GM19467 (cell line): Measurements from ENCODE around the gene CHAD.
"Not testable (repeated sequence)": the region's sequence is repeated elsewhere in the genome, so short reads cannot be mapped to it uniquely, and the experiment has no call there.

Experiments used
- ATAC-seq: cut with Tn5 transposase; IDR thresholded peaks from one replicate; pipeline ENCODE4 v1.9.1; 2021; ENCODE audit warnings: mild to moderate bottlenecking, moderate library complexity; ENCODE audit not compliant: unreplicated experiment

CHAD gene

DNA sequence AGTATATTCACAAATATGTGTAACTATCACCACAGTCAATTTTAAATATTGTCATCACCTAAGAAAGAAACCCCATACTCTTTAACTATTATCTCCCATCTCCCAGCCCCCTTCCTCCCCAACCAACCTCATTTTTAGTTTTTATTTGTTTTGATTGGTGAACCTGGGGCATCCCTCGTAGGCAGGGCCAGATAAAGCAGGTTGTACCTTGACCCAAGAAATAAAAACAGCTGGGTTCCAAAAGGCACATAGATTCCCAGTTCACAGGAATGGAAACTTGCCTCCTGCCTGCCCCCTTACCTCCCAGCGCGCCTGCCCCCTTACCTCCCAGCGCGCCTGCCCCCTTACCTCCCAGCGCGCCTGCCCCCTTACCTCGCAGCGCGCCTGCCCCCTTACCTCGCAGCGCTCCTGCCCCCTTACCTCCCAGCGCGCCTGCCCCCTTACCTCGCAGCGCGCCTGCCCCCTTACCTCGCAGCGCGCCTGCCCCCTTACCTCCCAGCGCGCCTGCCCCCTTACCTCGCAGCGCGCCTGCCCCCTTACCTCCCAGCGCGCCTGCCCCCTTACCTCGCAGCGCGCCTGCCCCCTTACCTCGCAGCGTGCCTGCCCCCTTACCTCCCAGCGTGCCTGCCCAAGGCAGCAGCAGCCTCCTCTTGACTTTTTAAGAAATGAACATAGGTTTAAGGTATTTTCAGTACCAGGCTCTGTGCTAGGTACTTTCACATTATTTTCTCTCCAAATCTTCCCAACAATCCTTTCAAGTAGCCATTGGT, 7.3 kb upstream of the CHAD start:
- ATAC-seq, result not testable (repeated sequence)

DNA sequence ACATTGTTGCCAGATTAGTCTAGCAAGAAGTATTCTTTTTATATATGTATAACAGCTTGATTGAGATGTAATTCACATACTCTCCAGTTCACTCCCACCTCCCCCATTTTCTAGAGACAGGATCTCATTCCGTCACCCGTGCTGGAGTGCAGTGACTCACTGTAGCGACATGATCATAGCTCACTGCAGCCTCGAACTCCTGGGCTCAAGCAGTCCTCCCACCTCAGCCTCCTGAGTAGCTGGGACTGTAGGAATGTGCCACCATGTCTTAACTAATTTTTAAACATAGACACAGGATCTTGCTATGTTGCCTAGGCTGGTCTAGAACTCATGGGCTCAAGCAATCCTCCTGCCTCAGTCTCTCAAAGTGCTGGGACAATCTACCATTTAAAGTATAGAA, 6.7 kb upstream of the CHAD start:
- ATAC-seq, result no peak

DNA sequence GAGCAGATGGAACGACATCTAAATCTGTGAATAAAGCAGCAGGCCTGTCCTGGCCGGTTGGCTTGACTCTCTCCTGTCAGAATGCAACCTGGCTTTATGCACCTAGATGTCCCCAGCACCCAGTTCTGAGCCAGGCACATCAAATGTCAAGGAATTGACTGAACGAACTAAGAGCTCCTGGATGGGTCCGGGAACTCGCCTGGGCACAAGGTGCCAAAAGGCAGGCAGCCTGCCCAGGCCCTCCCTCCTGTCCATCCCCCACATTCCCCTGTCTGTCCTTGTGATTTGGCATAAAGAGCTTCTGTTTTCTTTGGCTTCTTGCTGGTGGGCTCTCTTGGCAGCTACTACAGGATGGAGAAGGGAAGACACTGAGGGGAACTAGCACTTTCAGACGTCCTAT, 5.8 kb upstream of the CHAD start:
- ATAC-seq, result no peak

DNA sequence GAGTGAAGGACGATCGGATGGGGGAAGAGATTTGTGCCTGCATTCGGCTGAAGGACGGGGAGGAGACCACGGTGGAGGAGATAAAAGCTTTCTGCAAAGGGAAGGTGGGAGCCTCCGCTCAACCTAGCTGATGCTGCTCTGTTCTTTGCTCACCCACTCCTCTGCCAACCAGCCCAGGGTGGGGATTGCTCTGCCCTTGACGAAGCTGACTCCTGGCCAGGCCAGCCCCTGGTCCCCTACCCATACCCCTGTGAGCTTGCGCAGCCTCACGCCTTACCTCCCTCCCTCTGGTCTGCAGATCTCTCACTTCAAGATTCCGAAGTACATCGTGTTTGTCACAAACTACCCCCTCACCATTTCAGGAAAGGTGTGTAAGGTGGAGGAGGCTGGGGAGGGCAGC, 5.2 kb upstream of the CHAD start:
- ATAC-seq, result no peak

DNA sequence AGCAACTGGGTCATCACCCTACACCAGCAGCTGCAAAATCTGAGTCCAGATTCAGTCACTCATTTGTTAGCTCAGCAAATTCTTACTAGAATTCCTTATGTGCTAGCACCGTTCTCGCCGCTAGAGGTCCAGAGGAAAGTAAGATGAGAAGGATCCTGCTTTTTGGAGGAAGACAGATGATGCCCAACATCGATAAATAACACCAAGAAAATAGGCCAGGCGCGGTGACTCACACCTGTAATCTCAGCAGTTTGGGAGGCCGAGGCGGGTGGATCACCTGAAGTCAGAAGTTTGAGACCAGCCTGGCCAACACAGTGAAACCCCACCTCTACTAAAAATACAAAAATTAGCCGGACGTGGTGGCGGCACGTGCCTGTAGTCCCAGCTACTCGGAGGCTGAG, 4.1 kb upstream of the CHAD start:
- ATAC-seq, result not testable (repeated sequence)

DNA sequence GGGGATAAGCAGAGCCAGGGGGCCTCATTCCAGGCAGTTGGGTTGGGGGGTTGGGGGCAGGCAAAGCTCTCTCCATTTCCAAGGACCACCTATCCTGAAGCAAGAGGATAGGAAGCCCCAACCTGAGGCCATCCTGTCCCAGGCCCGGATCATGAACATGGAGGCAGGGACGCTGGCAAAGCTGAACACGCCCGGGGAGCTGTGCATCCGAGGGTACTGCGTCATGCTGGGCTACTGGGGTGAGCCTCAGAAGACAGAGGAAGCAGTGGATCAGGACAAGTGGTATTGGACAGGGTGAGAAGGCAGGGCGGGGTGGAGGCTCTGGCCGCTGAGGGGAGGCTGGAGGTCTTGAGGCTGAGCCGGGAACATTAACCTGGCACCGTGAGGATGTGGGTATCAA, 3.6 kb upstream of the CHAD start:
- ATAC-seq, result no peak

DNA sequence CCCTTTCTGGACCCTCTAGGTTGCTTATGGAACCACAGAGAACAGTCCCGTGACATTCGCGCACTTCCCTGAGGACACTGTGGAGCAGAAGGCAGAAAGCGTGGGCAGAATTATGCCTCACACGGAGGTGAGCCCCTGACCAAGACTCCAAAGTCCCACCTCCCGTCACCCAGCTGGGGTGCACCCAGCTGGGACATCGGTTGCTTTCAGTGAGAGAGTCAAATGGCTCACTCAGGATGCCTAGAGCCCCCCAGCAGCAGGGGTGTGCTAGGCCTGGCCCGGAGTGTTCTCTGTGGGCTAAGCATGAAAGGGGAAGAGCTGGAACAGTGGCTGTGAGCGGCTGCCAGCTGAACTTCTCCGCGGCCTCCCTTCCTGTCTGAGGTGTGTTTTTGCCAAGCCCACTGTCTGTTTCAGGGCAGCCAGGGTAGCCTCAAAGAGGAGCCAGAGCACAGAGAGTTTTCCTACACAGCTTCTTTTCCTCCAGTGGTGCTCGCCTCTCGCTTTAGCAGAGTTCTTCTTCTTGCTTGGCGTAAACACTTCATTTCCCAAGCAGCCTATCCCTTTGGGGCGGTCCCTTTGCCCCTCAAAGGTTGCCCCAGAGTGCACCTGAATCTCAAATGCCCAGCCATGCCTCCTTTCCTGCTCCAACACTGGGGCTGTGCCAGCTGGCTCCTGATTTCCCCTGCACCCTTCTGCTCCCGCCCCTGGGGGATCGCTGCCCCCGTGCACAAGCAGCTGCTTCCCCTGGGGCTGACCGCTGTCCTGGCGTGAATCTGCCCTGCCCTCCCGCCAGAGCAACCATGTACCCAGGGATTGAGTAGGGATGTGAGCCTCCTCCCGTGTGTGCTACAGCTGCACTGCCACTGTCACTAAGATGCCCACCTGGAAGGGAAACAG, 2.6 kb upstream of the CHAD start:
- ATAC-seq, result no peak

DNA sequence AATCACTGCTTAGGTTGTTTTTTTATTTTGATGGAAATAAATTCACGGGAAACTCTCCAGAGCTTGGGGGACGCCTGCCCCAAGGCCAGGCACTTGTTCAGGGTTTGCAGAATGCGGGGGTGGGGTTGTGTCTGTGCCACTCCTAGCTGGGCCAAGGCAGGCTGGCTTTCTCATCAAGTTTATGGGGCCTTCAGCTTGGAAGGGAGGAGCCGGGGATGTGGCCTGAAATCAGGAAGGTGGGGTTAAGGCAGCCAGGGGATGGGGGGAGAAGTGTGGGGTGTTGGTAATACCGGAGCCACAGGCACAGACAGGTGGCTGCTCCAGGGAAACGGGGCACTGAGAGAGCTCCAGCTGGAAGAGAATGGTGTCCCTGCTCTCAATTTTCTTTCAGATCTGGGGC, 1.7 kb upstream of the CHAD start:
- ATAC-seq, result no peak

DNA sequence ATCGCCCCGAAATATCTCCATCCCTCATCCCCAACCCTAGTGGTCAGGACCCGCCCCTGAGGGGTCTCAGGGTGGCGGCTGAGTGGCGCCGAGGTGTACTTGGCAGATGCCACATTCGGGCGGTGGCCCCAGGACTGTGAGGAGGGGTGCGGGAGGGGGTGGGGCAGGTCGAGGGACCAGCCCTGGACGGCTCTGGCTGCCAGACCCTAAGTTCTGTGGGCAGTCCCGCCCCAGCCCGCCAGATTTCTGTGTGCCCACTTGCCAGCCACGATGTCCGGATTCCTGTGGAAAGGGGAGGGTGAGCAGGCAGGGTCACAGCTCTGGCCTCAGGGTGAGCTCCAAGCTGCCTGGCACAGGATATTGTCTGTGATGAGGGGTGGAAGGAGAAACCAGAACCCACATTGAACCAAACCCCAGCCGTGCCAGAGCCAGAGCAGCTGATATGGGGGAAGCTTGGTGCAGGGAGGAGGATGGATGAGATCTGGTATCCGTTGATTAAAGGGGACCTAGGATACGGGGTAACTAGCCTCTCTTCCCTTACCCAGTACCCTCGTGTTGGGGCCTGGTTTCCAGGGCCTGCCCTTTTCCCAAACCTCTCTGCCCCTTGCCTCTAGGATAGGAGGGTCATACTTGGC, 1.1 kb upstream of the CHAD start:
- ATAC-seq, result no peak

DNA sequence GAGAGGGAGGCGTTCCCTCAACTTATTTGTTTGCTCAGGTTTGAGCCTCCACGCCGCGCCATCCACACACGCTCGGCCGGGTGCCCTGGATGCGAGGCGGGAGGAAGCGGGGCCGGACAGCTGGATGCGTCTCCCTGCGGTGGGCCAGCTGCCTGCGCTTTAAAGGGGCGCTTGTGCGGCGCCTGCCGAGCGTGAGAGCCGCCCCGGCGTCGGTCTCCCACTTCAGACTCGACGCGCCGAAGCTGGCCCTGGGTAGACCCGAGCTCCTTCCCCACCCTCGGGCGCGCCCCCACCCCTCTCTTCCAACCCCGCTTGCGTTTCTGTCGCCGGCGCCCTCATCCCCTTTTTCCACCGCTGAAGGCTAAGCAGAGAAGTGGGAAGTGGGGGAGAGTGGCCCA, 527 bp upstream of the CHAD start:
- ATAC-seq, result no peak

DNA sequence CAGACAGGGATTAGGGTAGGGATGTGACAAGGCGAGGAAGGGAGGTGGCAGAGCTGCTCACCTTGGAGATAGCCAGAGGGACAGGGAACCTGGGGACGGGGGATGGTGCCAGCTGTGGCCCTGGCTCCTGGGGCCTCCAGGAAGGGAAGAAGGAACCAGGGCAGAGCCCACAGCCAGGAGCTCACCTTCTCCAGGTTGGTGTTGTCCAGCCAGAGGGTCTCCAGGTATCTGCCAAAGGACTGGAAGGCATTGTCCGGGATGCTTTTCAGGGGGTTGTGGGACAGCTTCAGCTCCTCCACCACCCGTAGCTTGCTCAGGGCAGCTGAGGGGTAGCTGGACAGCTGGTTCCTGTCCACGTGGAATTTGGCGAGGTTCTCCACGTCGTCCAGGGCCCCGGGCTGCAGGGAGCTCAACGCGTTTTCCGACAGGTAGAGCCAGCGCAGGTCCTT, 801 bp downstream of the CHAD start:
- no peak for ATAC-seq

DNA sequence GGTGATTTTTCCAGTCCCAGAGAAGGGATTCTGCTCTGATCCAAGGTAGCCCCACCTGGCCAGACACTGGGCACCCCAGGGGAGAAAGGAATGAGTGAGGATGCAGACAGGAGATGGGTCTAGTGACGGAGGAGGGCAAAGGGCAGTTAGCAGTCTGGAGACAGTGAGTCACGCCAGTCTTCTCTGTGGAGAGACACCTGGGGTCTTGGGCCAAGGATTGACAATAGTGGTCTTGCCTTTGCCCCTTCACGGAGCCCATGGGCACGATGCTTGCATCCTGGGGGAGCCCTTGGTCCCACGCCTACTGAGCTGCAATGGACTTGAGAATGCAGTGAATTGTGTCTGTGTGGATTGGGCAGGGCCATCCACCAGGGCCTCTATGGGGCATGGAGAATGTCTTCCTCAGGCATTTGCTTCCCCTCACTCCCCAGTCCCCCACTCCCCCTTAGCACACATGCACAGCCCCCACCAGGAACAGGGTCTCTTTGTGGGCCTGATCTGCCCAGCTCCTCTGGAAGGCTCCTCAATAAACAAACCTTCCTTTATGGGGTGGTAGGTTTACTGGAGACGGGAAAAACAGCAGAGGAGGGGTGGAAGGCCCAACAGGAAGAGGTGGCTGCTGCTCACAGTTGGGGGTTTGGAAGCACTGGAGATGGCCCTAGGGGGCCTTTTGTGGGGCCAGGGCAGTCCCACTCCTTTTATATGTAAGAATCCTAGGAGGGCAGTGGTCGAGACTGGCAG, 1.4 kb downstream of the CHAD start:
- ATAC-seq, result no peak

DNA sequence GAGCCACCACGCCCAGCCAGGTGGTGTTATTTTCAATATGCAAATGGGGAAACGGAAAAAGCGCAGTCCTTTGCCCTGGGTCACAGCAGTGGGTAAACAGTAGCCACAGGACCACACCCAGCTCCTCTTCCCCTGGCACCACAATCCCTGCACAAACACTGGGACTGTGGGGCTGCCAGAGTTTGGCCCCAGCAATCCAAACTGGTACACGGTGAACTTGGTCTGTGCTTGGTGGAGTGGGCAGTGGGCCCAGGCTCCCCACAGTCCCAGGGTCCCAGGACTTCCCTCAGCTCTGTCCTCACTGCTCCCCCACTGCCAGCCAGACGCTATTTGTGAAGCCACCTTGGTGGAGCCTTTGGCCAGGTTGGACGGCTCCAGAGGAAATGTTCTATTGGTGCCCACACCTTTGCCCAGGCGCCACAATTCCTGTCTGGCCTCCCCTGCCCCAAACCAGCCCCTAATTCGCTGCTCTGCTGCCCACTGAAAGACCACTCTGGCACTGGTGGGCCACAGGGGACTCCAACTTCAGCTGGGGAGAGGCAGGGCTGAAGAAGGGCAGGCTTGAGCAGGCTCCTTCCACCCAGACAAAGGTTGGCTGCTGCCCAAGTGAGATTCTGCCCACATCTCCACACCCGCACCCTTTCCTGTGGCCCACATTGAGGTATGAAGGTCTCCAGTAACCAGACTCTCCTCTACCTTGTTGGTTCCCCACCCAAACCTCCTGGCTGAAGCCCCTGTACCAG, 2.1 kb downstream of the CHAD start:
- no peak for ATAC-seq

DNA sequence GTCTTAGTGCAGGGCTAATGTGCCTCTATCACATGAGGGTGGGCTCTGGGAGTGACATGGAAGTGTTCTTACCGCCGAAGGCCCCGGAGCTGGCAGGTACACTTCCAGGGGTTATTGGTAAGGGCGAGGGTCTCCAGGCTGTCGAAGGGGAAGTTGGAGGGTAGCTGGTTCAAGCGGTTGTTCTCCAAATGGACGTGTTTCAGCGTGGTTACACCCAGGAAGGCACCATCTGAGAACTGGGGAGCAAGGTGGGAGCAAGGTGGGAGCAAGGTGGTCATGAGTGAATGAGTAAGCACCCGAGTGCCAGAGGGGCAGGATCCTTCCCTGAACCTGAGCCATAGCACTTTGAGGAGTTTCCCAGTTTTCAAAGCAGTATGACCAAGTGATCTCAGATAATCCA, 3.0 kb downstream of the CHAD start:
- no peak for ATAC-seq

DNA sequence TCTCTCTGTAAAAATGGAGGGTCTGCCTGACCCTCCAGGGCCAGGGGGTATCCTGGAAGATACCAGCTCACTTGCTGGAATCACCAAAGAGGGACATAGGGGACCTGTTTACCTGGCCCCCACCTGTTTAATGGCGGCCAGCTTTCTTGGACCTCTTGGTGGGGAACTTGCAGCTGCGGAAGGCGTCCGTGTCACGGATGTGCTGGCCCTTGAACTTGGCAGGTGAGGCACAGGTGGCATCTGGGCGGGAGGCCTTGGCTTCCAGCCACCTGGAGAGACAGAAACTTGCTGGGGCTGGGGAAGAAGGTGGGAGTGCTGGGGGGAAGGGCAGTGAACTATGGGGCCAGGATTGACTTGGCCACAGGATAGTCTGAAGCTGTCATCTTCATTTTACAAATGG, 3.5 kb downstream of the CHAD start:
- ATAC-seq, result no peak

DNA sequence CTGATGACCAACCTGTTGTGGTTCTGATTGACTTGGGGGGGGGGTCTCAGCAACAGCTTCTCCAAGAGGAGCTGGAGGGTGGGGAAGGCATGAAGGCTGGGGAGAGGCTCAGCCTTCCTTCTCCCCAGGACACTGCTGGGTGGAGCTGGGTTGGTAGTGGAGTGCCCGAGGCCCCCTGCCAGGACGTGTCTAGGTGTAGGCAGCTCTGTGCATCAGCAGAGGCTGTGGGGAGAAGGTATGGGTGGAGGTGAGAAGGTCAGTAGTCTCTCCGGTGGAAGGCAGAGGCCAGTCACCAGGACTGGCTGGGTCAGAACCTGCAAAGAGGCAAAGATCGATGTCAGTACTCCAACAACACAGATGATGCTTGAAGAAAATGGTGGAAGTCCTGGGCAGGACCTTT, 3.9 kb downstream of the CHAD start:
- no peak for ATAC-seq

DNA sequence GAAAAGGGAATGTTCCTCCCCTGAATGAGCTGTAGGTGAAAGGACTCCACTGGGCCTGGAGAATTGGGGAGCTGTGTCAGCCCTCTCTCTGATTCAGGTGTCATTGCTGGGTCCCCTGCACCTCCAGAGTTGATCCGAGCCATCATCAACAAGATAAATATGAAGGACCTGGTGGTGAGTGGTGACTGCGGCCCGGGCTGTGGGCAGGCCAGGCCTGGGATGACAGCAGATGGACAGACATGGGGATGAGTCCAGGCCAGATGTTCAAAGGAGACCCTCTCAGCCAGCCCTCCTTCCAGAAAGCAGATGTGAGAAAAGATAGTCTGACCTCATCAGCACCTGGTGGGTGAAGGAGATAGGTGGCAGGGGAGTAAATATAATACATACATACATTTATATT, 4.6 kb downstream of the CHAD start:
- no peak for ATAC-seq

DNA sequence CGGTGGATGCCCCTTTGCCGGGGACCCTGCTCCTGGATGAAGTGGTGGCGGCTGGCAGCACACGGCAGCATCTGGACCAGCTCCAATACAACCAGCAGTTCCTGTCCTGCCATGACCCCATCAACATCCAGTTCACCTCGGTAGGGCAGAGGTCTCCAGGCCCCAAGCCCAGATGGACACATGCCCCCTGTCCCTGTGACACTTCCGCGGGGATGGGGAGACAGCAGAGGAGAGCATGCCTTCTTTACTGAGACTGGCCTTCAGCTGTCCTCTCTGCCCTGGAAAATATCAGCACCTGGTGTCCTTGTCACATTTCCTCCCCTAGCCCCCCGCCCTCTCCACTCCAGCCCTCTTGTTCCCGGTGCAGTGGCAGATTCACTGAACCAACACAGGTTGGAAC, 6.2 kb downstream of the CHAD start:
- ATAC-seq, result no peak

DNA sequence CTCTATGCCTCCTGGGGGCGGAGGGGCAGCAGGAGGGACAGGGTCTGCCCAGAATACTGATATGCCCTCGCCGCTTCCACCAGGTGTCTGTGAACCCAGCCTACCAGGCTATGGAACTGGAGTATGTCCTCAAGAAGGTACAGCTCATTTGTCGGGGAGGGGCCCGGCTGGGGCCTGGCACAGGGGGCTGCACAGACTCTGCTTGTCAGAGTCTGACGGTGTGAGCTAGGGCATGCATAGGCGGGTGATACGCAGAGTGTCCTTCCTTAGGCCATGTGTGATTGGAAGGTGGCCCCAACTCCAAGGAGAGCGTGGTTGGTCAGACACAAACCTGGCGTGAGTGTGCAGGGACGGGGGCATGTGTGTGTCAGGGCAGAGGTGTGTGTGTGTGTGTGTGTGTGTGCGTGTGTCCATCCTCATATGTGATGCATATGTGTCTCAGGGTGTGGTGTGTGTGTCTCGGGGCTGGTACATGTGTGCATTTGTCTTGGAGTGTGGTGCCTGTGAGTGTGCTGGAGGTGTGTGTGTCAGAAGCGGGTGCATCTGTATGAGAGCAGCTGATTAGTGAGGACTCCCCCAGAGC, 7.0 kb downstream of the CHAD start:
- no peak for ATAC-seq
